ENCODE measurements around the gene IQCN.

IQCN gene, protein sequence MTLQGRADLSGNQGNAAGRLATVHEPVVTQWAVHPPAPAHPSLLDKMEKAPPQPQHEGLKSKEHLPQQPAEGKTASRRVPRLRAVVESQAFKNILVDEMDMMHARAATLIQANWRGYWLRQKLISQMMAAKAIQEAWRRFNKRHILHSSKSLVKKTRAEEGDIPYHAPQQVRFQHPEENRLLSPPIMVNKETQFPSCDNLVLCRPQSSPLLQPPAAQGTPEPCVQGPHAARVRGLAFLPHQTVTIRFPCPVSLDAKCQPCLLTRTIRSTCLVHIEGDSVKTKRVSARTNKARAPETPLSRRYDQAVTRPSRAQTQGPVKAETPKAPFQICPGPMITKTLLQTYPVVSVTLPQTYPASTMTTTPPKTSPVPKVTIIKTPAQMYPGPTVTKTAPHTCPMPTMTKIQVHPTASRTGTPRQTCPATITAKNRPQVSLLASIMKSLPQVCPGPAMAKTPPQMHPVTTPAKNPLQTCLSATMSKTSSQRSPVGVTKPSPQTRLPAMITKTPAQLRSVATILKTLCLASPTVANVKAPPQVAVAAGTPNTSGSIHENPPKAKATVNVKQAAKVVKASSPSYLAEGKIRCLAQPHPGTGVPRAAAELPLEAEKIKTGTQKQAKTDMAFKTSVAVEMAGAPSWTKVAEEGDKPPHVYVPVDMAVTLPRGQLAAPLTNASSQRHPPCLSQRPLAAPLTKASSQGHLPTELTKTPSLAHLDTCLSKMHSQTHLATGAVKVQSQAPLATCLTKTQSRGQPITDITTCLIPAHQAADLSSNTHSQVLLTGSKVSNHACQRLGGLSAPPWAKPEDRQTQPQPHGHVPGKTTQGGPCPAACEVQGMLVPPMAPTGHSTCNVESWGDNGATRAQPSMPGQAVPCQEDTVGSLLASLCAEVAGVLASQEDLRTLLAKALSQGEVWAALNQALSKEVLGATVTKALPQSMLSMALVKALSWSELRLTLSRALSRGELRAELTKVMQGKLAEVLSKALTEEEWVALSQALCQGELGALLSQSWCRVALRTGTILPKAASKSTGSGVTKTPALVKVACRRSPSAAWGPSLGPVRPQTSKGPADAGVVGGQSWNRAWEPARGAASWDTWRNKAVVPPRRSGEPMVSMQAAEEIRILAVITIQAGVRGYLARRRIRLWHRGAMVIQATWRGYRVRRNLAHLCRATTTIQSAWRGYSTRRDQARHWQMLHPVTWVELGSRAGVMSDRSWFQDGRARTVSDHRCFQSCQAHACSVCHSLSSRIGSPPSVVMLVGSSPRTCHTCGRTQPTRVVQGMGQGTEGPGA (N-terminal part only)

DNA sequence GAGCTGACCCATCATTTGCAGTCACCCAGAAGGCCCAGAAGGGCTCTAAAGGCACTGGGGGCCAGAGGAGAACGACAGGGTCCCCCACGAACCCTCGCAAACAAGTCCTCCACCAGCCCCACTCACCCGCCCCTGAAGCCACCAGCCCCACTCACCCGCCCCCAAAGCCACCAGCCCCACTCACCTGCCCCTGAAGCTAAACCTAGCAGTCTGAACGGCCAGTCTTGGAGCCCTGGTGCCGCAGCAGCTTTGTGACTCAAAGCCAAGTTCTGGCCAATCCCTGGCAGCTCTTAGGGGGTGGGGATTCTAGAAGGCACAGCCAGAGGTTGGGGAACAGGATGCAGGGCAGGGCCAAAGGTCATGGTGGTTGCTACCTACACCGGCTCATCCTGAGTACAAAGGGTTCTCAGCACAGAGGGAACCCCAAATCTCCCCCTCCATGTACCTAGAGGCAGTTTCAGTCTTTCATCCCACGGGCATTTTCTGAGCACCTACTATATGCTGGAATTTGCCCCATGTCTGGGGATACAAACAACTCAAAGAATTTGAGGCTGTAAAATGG is at the start of gene IQCN:
TSS of gene IQCN (minus strand) at position 234 of the 562 bp plus-strand sequence. CDS start 4,974 bp downstream, outside the sequence.
- no peak for DNase-seq

DNA sequence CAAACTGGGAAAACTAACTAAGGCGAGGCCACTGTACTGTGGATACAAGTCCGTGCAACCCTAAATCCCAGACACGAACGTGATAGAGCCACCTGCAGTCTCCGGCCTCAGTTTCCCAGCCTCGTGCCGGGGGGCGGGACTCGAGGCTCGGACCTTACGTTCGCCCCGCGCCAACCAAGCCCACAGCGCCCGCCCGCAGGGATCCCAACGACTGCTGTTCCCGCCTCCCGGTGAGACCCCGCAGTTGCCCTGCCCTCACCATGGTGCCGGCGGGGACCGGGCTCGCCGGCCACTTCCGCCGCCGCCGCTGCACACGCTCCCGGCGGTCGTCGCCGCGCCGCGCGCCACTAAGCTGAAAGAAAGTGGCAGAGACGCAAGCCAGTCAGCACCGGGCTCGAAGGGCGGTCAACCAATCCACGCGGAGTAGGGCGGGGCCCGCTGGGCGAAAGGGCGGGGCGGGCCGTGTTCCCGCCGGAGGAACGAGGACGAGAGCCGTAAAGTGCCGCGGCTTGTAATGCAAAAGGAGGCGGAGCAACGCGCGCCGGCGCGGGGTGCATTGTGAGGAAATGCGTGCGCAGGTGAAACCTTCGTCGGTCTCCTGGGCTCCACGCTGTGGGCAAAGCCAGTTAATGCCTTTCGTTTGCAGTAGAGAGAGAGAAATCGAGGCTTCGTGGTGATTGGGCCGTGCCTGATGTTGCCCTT is 48.7 kb upstream of the IQCN start, which contains the start of gene LSM4:
TSS of gene LSM4 (minus strand) at position 318 of the 702 bp plus-strand sequence. CDS start at position 262, 56 bp downstream.
- DNase-seq: peak; percentile 99

DNA sequence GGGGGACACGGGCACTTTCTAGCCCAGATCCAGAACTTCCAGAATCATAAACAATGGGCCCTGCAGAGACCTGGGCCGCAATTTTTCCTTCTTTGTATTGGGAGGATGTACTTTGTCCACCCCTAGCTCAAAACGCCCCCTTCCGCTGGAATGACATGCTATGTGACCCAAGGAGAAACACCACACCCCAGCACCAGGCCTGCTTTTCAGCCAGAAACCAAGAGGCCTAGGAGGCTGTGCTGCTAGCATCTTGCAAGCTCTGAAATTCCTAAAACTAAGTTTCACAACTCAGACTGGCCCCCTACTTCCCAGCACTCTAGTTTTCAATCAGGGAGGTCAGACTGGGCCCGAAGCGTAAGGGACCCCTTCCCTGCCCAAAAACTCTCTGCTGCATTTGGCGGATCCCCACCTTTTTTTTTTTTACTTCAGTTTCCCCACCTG is 48.1 kb upstream of the IQCN start:
- DNase-seq: no peak

DNA sequence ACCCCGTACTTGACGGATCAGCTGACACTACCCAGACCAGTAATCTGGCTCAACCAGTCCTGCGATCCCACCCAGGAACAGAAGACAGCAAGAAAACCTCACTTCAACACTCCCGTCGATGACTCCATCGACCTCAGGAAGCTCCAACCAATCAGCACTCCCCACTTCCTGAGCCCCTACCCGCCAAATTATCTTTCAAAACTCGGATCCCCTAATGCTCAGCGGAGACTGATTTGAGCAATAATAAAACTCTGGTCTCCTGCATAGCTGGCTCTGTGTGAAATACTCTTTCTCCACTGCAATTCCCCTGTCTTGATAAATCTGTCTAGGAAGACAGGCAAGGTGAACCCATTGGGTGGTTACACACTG is 47.5 kb upstream of the IQCN start:
- peak; percentile 40 for DNase-seq

DNA sequence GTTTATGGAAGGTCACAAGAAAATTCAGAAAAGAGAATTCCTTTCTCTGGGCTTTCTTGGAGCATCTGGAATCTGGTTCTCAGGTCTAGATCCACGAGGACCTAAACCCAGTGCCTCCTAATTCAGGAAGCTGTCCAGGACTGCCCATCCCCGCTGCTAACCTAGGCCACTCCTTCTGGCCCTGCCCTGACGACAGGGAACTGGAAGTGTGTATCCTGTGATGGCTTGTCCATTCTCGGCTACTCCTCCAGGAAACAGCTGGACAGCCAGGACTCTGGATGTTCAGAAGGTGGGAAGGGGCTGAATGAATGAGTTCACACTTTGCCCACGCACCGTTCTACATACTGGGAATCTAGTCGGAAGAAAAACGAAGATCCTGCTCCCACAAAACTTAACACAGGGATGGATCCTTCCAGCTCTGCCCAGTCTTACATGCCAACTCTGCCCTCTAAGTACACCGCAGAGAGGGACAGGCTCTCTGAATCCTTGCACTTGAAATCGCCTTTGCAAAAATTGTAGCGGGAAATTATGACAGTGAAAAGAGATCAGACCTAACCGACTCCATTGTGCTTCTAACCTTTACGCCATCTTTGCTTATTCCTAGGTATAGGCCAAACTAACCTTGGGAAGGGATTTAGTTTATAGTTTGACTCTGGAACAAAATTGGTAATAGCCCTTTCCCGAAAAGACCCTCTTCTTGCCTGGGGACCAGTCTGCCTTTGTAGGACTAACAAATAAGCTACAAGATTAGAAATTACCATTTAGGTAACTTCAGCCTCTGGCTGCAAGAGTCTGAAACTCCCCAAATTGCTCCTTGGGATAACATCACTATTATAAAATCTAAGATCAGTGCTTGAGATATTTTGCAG is 46.8 kb upstream of the IQCN start:
- DNase-seq: no peak

DNA sequence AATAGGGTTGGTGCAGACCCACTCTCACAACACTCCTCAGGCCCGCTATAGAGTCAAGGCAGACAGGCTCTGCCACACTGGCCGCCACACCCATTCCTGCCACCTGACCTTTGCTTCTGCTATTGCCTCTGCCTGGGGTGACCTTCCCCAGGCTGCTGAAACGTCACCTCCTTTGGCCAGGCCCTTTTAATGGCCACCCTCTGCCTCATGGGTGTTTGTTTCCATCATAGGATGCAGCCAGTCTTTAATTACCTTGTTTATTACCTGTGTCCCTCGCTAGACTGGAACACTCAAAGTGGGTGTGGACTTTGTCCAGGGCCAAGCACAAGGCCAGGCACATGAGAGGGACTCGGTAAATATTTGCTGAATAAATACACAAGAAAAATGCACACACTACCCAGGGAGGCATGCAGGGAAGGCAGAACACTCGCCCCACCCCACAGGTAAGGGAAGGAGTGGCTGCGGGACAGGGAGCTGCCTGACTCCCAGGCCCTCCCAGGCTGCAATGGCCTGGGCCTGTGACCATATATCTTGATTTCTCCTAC is 45.4 kb upstream of the IQCN start:
- DNase-seq: no peak

DNA sequence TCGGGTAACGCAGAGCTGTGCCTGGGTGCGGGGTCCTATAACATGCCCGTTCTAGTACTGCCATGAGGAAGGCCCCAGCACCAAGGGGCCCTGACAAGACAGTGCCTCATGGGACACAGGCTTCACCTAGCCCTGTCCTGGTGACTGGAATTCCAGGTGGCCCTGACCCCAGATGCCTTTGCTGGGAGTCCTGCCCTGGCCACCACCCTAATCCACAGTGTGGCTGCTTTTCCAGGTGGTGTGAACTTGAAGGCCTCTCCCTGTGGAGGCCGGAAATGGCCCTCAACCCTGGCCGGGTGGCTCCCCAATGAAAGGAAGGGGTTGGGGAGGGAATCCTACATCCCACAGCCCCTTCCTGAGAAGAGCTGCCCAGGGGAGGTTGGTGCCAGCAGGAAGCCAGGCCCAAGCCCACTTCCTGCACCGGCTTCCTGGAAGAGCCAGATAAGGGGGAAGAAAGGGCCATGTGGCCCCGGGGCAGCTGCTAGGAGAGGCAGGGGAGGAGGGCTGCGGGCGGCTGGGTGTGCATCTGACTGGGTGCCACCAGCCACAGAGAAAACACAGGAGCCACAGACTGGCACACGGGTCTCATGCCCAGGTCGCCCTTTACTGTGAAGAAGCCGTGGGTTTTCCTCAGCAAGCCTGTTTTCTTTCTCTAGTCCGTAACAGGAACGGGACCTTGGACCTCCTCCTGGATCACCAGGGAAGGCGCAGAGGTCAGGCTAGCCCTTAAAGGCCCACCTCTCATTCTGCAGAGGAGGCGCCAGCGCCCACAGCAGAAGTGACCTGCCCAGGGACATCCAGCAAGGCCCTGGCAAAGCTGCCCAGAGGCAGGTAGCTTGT is 43.9 kb upstream of the IQCN start:
- DNase-seq: peak; percentile 65

DNA sequence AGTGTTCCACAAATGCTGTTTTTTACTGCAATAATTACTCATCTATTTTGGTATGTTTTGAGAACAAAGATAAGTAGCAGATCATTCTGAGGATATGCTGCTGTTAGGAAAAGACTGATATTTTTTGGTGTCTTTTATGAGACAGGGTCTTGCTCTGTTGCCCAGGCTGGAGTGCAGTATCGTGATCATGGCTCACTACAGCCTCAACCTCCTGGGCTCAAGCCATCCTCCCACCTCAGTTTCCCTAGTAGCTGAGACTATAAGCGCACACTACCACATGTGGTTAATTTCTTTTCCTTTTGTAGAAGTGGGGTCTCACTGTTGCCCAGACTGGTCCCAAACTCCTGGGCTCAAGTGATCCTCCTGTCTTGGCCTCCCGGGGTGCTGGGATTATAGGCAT is 39.1 kb upstream of the IQCN start:
- DNase-seq: no peak

DNA sequence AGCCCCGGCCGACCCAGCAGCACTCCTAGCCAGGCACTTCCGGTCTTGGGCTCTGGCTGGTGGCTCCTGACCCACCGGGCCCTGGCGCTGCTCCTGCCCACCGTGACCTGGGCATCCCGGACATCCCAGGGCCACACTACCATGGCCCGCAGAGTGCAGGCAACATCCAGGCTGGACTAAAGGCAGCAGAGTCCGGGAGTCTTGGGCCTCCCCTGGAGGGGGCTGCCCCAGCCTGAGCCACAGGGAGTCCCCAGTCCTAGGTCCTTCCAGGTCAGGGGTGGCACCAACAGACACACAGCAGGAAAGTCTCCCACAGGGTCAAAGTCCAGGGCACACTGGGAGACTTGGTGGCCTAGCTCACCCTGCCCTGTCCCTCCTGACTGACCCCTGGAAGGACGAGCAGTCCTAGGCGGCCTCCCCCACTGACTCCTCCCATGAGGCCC is 37.9 kb upstream of the IQCN start:
- DNase-seq: no peak

DNA sequence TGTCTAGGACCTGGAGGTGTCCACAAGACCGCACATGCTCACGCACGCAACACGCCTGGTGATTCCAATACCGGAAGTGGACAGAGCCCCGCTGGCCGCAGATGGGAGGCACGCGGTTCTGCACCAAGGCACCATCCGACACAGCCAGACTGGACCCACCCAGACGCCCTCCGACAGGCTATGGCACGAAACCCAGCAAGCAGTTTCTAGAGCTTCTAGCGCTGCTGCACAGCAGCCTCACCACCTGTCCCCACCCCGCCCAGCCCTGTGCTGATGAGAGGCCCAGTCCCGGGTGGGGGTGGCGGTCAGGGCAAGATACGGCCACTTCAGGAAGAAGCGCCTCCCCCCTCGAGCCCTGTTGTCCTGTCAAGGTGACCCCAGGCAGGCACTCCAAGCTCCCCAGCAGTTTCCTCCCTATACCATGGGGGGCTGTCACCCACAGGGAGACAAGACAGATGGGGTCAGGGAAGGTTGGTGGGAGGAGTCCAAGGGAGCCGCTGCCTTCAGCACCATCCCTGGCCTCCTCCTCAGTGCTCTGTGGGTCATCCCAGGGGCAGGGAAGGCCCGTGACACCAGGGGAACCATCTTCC is 37.3 kb upstream of the IQCN start:
- DNase-seq: no peak

DNA sequence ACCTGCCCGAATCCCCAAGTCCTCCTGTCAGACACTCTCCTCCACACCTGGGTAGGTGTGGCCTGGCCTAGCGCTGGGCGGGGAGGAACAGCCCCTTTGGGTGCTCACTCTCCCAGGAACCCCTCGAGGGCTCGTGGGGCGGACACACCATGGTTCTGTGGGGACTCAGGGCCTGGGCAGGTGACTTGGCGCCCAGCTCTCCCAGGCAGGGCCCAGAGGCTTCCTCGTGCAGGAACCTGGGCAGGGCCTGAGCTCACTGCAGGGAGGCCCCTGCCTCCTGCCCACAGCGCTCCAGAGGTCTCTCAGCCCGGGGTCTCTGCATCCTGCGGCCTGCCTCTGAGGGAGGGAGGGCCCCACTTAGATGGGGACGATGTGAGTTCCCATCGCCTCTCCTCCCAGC is 36.7 kb upstream of the IQCN start:
- DNase-seq: no peak

DNA sequence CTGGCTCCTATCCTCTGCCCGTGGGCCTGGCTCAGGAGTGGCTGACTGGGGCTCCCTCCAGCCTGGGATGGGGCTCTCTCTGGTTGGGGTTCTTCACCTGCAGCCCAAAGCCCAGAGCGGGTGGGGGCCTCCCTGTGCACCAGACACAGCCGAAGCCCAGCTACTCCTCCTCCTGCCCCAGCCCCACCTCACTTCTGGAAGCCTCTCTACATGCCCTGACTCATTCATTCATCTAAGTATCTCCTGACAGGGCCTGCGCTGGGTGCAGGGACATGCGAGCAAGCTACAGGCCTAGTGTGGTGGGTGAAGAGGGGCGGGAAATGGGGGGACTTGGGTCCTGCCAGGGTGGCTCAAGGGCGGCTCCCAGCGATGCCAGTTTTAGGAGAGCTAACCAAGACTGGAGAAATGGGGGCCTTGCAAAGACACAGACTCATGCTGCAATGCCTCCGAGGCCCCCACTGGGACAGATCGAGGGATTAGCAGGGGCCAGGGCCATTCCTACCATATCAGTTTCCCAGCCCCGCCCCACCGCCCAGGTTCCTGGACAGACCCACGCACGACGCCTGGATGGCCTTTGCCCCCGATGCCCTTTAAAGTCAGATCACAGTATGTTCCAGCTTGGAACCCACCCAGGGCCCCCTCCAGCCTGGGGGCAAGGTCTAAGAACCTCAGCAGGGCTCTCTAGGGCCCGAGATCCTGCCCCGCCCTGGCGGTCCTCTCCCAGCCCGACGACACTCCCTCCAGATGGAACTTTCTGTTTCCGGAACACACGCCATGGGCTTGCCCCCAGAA is 36.1 kb upstream of the IQCN start:
- no peak for DNase-seq

DNA sequence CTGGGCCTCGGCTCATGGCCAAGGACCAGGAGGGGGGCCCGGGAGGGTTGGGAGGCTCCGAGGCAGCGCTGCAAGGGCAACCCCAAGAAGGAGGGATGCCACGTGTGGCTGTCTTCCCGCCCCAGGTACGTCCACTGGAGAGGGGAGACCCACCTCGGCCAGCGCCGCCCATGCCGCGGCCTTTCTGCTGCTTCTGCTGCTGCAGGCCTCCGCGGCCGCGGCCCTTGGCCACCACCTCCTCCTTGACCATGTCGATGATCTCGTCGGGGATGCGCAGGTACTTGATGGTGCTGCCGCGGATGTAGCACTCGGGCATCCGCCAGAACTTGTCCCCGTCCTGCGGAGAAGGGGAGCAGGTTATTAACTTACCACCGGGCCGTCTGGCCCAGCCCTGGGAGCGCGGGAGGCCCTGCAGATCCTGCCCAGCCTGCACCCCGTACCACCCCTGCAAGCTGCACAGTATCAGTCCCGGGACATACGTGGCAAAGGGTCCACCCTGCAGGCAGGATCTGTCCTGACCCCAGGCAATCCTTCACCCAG is 35.3 kb upstream of the IQCN start:
- DNase-seq: no peak

DNA sequence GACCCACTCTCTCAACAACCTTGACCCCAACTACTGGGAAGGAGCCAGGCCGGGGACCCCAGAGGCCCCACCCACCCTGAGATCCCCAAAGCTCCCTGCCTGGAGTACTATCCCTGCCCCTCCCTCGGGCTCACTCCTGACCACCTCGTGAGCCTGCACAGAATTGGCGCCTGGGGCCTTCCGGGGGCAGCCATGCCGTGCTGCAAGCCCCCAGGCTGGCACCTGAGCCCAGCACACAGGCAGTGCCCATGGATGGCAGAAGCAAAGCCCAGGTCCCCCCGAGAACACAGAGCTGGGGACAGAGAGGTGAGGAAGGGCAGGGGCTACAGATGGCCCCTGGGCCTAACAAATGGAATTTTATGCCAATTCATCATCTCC is 34.7 kb upstream of the IQCN start:
- no peak for DNase-seq

DNA sequence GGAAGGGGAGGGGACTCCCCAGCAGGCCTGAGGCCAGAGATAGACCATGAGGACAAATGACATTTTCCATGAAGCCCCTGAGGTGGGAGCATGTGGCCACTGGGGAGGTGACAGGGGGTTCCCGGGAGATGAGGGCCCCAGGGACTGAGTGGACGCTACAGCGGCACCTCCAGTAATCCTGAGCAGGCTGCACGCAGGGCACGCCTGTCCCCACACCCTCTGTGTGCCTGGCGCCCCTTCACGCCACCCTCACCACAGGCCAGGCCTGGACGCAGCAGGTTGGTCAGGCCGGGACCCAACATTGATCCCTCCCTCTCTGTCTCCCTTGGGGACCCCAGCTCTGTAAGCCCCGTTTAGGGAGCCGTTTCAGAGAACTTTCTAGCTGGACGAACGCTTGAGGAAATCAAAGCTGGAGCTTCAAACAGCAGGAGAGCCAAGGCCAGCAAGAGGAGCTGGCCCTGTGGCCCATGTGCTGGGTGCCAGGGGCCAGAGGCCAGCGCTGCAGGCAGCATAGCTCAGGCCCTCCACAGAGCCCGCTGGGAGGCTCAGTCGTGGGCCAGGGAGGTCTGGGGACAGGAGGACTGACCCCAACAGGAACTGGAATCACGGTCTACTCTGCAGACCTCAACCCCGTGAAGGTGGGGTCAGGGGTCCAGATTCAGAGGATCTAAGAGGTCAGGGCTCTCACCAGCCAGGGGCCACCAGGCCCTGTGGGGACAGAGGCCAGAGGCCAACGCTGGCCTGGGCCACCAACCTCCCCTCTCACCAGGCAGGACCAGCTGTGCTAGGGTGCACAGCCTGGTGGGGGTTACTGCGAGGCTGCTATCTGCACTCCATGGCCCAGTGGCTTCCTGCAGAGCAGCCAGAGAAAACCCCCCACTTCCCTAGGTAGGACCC is 34.0 kb upstream of the IQCN start:
- DNase-seq: no peak

DNA sequence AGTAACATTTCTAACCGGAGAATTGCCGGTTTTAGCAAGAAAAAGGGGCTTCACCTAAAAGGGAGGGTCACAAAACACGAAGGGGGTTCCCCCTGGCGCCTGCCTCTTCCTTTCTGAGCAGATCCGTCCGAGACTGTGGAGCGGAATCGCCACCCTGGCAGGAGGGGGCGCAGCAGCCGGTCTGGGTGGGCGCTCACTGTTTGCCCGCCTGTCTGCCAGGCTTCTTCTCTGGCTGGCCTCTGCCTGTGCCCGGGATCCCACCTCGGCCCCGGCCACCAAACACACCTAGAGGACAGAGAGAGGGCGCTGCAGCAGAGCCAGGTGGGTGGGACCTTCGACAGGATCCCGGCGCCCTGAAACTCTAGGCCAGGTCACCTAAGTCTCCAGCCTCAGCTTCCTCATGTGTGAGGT is 33.0 kb upstream of the IQCN start:
- peak; percentile 55 for DNase-seq

DNA sequence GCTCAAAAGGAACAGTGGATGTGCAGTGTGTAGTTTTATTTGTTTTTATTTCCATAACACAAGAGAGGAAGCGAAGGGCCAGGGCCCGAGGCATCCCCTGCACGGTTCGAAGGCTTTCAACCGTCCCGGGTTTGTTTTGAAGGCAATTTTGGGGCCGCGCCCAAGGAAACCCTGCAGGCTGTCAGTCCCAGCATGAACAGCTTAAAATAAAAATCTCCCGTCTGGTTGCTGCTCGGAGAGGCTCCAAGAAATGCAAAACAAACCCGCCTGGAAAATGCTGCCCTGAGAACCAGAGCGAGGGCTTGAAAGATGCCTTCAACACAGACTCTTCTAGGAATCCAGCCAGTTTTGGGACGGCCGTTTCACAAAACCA is 32.6 kb upstream of the IQCN start:
- peak; percentile 35 for DNase-seq

All from CD4-positive, alpha-beta T cell treated with Interleukin-4 for 4 hours (primary cell).